GM21576 (cell line): ENCODE results near the gene ATXN1.
A peak's percentile ranks its signal among the peaks of the same experiment; 100 is the strongest.

Source experiments
- ATAC-seq: cut with Tn5 transposase; IDR thresholded peaks from one replicate; pipeline ENCODE4 v1.9.1; 2021; ENCODE audit warnings: mild to moderate bottlenecking, moderate library complexity; ENCODE audit not compliant: unreplicated experiment

The ATXN1 gene

GRCh38 chr6:16518265-16518664, 243.0 kb downstream of the ATXN1 start:
- no peak for ATAC-seq

- ATAC-seq: no peak
These were observed 247.0 kb downstream of the ATXN1 start for GRCh38 chr6:16514249-16514648.

- no peak for ATAC-seq
These were observed 248.5 kb downstream of the ATXN1 start for GRCh38 chr6:16512544-16513290.

DNA sequence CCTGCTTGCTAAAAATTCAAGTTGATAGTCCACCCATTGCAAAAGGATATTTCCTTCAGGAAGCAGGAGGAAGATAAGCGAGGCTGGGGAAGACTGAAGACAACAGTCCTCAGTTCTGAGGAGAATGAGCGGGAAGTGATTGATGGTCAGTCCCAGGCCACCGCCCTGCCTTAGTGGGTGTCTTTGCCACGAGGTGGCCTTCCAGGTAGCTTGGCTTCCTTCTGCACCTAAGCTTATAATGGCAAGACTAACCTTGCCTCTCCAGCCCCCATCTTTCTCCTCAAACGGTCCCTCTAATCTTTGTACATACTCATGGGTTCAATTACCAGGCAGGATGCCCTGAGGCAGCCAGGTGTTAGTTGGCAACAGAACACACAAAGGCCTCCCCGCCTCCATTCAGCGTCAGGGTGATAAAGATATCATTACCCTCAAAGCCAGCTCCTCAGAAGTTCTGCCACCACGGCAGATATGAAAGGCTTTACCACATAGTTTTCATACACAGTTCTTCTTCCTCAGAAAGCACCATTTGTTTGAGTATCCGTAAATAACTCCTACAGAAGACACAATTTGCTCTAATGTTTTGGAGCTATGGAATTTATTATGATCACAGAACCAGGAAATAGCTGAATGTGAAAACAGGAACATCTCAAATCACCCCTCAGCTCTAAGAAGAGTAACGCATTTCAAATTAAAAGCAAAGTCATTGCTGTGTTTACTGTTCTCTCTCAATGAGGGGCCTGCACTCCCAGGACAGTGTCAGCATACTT, 249.4 kb downstream of the ATXN1 start:
- peak; percentile 61 for ATAC-seq

DNA sequence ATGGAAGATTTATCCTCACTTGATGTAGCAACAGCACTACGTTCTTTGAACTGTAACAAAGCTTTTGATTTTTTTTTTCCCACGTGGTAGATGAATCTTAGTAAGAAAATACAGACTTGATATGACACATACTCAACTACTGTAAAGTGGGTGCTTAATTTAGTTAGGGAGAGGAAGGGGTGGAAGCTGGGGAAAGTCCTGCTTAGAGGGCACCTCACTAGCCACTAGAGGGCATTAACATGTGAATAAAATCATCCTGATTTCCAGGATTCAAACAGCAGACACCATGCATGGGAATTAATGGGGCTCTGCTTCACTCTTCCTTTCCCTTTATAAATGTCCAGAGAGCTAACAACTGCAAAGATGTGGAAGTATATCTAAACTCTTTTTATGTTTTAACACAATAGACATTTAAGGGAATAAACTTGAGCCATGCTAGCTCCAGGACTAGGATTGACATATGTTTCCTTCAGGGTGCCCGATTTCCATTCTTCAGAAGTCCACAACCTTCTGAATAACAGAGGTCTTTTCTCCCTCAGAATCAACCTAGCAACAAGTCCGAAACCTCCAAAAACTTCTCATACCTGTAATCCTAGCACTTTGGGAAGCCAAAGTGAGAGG, 250.1 kb downstream of the ATXN1 start:
- ATAC-seq: no peak

GRCh38 chr6:16510245-16510644, 251.0 kb downstream of the ATXN1 start:
- no peak for ATAC-seq

DNA sequence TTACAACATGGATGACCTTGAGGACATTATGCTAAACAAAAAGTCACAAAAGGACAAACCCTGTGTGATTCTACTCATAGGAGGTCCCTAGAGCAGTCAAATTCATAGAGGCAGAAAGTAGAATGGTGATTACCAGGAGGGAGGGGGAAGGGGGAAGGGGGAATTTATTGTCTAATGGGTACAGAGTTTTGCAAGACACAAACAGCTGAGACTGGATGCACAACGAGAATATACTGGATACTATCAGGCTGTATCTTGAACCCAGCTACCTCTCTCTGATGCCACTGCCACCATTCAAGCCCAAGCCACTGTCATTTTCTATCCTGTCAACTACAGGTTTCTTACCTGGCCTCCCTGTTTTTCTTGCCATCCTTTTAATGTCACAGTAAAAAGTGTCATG, 252.3 kb downstream of the ATXN1 start:
- ATAC-seq: no peak

GRCh38 chr6:16505711-16506357, 255.4 kb downstream of the ATXN1 start:
- no peak for ATAC-seq

GRCh38 chr6:16504609-16505008, 256.7 kb downstream of the ATXN1 start:
- ATAC-seq: peak; percentile 45

DNA sequence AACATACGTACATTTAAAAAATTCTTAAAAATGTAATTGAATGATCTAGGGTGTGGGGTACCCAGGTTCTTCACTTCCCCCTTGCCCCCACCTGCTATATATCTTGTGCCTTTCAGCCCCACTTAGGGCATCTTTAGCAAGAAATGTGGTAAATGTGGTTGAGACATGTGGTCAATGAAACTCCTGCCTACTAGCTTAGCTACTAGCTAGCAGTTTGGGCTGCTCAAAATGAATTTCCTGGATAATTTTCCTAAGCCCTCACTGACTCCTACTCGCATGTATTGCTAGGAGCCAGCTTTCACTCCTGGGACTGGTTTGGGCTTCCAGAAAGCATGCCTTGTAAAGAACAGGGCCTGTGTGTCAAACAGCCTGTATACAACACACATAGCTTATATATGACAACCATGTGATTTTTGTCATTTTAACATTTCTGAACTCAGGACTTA, 257.3 kb downstream of the ATXN1 start:
- peak; percentile 67 for ATAC-seq

DNA sequence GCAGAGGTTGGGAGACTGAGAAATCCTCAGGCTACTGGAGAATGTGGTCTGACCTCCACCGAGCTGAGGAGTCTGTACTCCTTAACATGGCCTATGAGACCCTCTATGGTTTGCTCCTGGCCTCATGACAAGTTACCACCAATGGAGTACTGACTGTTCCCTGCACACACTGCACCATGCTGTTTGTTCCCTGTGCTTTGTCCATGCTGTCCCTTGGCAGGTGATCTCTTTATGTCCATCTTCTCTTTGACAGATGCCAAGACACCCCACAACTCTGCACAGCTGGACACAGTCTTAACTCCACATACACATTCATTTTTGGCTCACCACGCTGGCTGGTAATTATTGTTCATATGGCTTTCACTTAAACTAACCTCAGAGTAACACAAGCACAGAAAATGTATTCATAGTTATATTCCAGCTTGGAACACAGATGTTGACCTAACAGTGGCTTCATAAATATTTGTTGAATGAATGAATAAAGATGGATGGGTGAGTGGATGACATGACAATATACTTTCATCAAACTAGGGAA, 258.0 kb downstream of the ATXN1 start:
- peak; percentile 7 for ATAC-seq

DNA sequence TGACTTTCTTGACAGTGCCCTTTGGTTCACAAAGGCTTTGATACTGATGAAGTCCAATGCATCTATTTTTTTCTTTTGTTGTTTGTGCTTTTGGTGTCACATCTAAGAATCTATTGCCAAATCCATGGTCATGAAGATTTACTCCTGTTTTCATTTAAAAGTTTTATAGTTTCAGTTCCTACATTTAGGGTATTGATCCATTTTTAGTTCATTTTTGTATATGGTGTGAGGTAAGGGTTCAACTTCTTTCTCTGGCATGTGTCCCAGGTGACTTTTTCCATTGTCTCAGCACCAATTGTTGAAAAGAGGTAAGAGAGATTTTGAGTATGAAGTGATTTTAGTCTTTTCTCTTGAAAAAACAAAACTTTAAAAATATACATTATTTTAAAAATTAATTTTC, 262.3 kb downstream of the ATXN1 start:
- no peak for ATAC-seq

DNA sequence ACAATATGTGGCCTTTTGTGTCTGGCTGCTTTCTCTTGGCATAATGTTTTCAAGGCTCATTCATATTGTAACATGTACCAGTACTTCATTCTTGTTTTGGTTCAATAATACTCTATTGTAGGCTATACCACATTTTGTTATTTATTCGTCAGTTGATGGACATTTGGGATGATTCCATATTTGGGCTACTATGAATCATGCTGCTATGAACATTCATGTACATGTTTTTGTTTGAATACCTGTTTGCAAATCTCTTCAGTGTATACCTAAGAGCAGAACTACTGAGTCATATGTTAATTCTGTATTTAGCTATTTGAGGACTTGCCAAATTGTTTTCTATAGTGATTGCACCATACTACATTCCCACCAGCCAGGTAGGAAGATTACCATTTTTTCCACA, 263.0 kb downstream of the ATXN1 start:
- no peak for ATAC-seq

- ATAC-seq: no peak
These were observed 264.1 kb downstream of the ATXN1 start for GRCh38 chr6:16496991-16497801.

- ATAC-seq: no peak
These were observed 265.1 kb downstream of the ATXN1 start for GRCh38 chr6:16496210-16496609.

DNA sequence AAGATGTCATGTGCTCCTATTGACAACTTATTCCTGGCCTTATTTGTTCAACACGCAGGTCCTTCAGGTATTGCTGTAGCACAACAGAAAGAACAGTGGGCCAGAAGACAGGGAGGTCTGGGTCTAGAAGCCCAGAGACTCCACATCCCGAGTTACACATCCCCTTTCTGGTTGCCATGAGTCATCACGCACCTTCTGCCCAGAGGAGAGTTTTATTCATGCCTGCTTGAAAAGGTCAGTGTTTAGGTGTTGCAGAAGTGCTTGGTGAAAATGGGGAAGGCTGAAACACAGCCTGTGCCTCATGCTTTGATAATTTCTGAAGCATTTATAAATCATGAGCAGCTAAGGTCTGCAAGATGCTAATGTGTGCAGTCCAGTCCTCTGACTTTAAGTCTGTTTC, 266.5 kb downstream of the ATXN1 start:
- ATAC-seq: peak; percentile 75

DNA sequence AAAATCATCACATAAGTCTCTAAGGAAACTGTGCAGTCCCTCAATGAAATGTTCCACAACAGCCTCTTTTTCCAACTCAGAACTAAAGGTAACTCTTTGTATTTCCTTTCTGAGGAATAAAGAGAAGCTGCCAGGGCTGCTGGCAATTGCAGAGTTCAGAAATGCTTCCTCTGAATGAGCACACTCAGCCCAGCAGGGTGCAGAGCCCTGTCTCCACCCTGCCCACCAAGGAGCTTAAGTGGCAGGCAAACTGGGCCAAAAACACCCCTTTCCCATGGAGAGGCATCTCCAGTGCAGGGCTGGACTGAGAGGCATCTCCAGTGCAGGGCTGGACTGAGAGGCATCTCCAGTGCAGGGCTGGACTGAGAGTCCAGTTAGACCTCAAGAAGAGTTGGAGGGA, 267.5 kb downstream of the ATXN1 start:
- no peak for ATAC-seq

DNA sequence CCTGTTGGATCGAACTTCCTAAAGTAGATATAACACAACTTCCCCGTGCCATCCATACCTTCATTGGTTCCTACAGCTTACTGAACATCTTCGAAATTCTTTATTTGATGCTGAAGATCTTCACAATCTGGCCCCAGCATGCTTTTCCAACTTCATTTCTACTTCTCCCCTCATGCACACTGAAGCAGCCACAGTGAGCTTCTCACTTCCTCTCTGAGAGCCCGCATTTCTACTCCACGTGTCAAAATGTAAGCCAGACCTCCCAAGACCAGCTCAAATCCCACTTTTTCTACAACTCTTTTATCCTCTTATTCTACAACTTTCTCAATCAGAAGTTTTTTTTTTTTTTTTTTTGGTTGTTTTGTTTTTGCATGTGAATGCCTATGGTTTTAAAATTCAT, 268.1 kb downstream of the ATXN1 start:
- ATAC-seq: no peak

DNA sequence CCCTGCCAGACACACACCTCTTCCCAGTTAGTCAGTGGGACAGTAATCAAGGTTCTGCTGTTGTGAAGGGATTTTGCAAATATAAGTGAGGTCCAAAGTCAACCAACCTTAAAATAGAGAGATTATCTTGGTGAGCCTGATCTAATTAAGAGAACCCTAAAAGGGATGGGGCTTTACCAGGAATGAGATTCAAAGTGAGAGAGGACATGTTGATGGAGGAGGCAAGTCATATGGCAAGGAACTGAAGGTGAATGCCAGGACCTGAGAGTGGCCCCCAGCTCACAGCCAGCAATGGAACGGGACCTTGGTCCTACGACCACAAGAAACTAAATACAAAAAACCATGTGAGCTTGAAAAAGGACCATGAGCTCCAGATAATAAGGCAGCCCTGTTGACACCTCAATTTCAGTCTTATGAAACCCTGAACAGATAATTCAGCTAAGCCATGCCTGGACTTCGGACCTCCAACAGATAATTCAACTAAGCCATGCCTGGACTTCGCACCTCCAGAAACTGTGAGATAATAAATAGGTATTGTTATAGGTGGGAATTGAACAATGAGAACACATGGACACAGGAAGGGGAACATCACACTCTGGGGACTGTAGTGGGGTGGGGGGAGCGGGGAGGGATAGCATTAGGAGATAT, 269.5 kb downstream of the ATXN1 start:
- no peak for ATAC-seq

GRCh38 chr6:16490616-16491015, 270.6 kb downstream of the ATXN1 start:
- ATAC-seq: no peak
